ENCODE measurements around the gene FRMD4A. TPM values are rescaled to one million over a fixed set of nuclear protein-coding genes. Genes with fewer than 3 reads are reported as not detected.

FRMD4A gene
- total RNA-seq, 1 experiment from 2014 or later: 19.6 TPM

DNA sequence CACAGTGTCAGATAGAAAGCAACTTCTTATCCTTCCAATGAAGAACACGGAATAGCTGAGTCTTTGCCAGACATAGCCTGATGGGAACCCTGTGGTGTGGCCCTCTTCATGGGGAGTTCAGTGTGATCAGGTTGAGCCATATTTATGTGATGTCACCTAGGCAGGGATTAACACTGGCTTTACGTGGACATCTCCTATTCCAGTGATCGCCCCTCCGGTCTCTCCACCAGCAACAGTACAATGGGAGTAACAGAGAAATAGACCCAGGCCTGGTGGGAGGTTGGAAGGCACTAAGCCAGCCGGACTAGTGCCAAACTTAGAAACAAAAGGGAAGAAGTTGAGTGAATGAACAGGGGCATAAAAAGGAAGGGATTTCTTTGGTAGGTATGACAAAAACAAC is 385.9 kb downstream of the FRMD4A start:
- H4K8ac ChIP-seq (replicated peaks; ENCODE audit: insufficient read length, low read depth, low read length): no peak overlapping the region
- no peak overlapping the region for H2BK5ac ChIP-seq (ENCODE audit: insufficient read length, low read length)
- H3K56ac ChIP-seq (ENCODE audit: insufficient read length, low read depth, low read length): no peak overlapping the region
- H3K9me3 ChIP-seq (ENCODE audit: control insufficient read depth, low read depth, low read length): no peaks in the 10 kb centered on the region
- DNase-seq: no peak
- H2BK15ac ChIP-seq (ENCODE audit: low read depth, low read length): no peak overlapping the region
- no peak overlapping the region for H3K18ac ChIP-seq (ENCODE audit: insufficient read length, low read depth, low read length)
- H3T11ph ChIP-seq (ENCODE audit: low read length): no peak overlapping the region
- no peak overlapping the region for H3K23ac ChIP-seq (ENCODE audit: insufficient read length, low read depth, low read length)
- Mint-ChIP-seq H3K27ac (no peak overlapping the region; a peak in 1 of 7 replicates), H3K27me3 (ENCODE audit: low read depth) (no peaks in the 10 kb centered on the region), H3K36me3 (ENCODE audit: insufficient read depth in 1 of 3, low read depth in 3 of 3) (peaks cover 0 to 5% (median 2%) of the 10 kb centered on the region in 3 experiments; a peak in 2 of 7 replicates), H3K9me3 (no peaks in the 10 kb centered on the region), H3K4me3 (no peak overlapping the region), H3K4me1 (peaks cover 17 to 27% of the 10 kb centered on the region in 2 experiments)
- no peaks in the 10 kb centered on the region for H3K27me3 ChIP-seq (ENCODE audit: insufficient read depth, low read length)
- no peak overlapping the region for H4K5ac ChIP-seq (ENCODE audit: insufficient read length, low read depth, low read length)
- no peaks in the 10 kb centered on the region for H3K79me2 ChIP-seq (ENCODE audit: insufficient read depth, low read length)
- TF ChIP-seq, protein P1, sequence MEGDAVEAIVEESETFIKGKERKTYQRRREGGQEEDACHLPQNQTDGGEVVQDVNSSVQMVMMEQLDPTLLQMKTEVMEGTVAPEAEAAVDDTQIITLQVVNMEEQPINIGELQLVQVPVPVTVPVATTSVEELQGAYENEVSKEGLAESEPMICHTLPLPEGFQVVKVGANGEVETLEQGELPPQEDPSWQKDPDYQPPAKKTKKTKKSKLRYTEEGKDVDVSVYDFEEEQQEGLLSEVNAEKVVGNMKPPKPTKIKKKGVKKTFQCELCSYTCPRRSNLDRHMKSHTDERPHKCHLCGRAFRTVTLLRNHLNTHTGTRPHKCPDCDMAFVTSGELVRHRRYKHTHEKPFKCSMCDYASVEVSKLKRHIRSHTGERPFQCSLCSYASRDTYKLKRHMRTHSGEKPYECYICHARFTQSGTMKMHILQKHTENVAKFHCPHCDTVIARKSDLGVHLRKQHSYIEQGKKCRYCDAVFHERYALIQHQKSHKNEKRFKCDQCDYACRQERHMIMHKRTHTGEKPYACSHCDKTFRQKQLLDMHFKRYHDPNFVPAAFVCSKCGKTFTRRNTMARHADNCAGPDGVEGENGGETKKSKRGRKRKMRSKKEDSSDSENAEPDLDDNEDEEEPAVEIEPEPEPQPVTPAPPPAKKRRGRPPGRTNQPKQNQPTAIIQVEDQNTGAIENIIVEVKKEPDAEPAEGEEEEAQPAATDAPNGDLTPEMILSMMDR (conservative IDR thresholded peaks at IDR 0.05): no peak
- H2AFZ ChIP-seq (ENCODE audit: low read length): no peak overlapping the region
- H4K20me1 ChIP-seq (ENCODE audit: control insufficient read depth, insufficient read depth, insufficient read length): no peaks in the 10 kb centered on the region
- no peaks in the 10 kb centered on the region for H3K23me2 ChIP-seq (ENCODE audit: insufficient read length, low read depth, low read length, poor library complexity, severe bottlenecking)
- H3K79me1 ChIP-seq (ENCODE audit: insufficient read depth, low read depth, low read length, poor library complexity, severe bottlenecking): no peaks in the 10 kb centered on the region
- no peak overlapping the region for H3K9ac ChIP-seq (ENCODE audit: extremely low read depth, insufficient read length, low read length)
- H3K14ac ChIP-seq (ENCODE audit: insufficient read depth, low read length): no peak overlapping the region
- H3K4ac ChIP-seq (ENCODE audit: low read depth, low read length): no peak overlapping the region
- no peak overlapping the region for H3K27ac ChIP-seq (ENCODE audit: insufficient read length, low read depth, low read length)
- no peak overlapping the region for H3K4me2 ChIP-seq (ENCODE audit: insufficient read depth, insufficient read length, low read length)
- WGBS (ENCODE audit: extremely low coverage, insufficient read length, low lambda C conversion rate): no CpG with 5 or more reads among the region's 5 CpGs
- no peak overlapping the region for H2BK12ac ChIP-seq (ENCODE audit: insufficient read length, low read depth, low read length)
- H2AK5ac ChIP-seq (ENCODE audit: insufficient read length, low read length): no peak overlapping the region
- peaks cover 8% of the 10 kb centered on the region for H3K4me1 ChIP-seq (ENCODE audit: insufficient read depth, low read length)
- no peak overlapping the region for H2BK120ac ChIP-seq (ENCODE audit: low read depth, low read length, poor library complexity, severe bottlenecking)
- no peak overlapping the region for H2BK20ac ChIP-seq (ENCODE audit: low read depth, low read length, poor library complexity, severe bottlenecking)
- H4K91ac ChIP-seq (ENCODE audit: insufficient read length, low read depth, low read length): no peak overlapping the region

Measured in H9 (cell line).